ENCODE results near the gene ZNF519.
"Not testable (repeated sequence)": the region's sequence is repeated elsewhere in the genome, so short reads cannot be mapped to it uniquely, and the experiment has no call there.

GRCh38 chr18:14178321-14179196 lies 46.3 kb upstream of the ZNF519 start:
- not testable (repeated sequence) for TF ChIP-seq POLR2A (IDR thresholded peaks at IDR 0.05)
- peak; percentile 30 to 63 (median 46) for TF ChIP-seq CTCF (IDR thresholded peaks at IDR 0.05 in 4 of 5, conservative IDR thresholded peaks at IDR 0.05 in 1 of 5)
